ENCODE data around the gene SGO2. TPM values are rescaled to one million over a fixed set of nuclear protein-coding genes. Genes with fewer than 3 reads are reported as not detected.

SGO2 gene
- total RNA-seq, 1 donor from 2014 or later: 4.9 TPM

GRCh38 chr2:200590090-200590489 is 64.1 kb downstream of the SGO2 start:
- H3K27me3 Mint-ChIP-seq (ENCODE audit: low read depth, unreplicated experiment): peaks cover 15% of the 10 kb centered on the region
- no peaks in the 10 kb centered on the region for H3K36me3 Mint-ChIP-seq (ENCODE audit: low read depth, unreplicated experiment)
- H3K27me3 ChIP-seq (ENCODE audit: insufficient read depth, low read length): no peaks in the 10 kb centered on the region
- peaks cover 1% of the 10 kb centered on the region for H3K4me1 Mint-ChIP-seq (ENCODE audit: low read depth, unreplicated experiment)
- no peak overlapping the region for H3K27ac ChIP-seq (ENCODE audit: low read depth, low read length)
- H2AFZ ChIP-seq (ENCODE audit: low read depth, low read length): no peak overlapping the region
- no peak overlapping the region for H3K4me2 ChIP-seq (ENCODE audit: low read length)
- no peak overlapping the region for H3K4me3 Mint-ChIP-seq (ENCODE audit: unreplicated experiment)
- no peaks in the 10 kb centered on the region for H3K36me3 ChIP-seq (ENCODE audit: insufficient read depth, low read length)
- H3K4me1 ChIP-seq (ENCODE audit: insufficient read depth, low read length): peaks cover 10% of the 10 kb centered on the region
- TF ChIP-seq CTCF (IDR thresholded peaks at IDR 0.05; ENCODE audit: insufficient read depth, low read depth, low read length): no peak
- TF ChIP-seq EZH2 (IDR thresholded peaks at IDR 0.05; ENCODE audit: insufficient read depth, low read length): no peak
- no peaks in the 10 kb centered on the region for H3K9me3 ChIP-seq (ENCODE audit: insufficient read depth, low read depth, low read length)
- no peaks in the 10 kb centered on the region for H4K20me1 ChIP-seq (ENCODE audit: insufficient read depth, low read length)
- DNase-seq (ENCODE audit: low read depth): no peak
- H3K27ac Mint-ChIP-seq (ENCODE audit: unreplicated experiment): no peak overlapping the region
- FAIRE-seq: no peak
- H3K9ac ChIP-seq (ENCODE audit: low read length): no peak overlapping the region
- no peaks in the 10 kb centered on the region for H3K9me3 Mint-ChIP-seq (ENCODE audit: unreplicated experiment)
- H3K4me3 ChIP-seq (ENCODE audit: insufficient read depth, low read depth, low read length): no peak overlapping the region
- H3K79me2 ChIP-seq (ENCODE audit: insufficient read depth, low read length): no peaks in the 10 kb centered on the region

- no peaks in the 10 kb centered on the region for H3K4me1 Mint-ChIP-seq (ENCODE audit: low read depth, unreplicated experiment)
- Histone ChIP-seq H3K4me3 (ENCODE audit: insufficient read depth, low read depth, low read length) (no peak overlapping the region), H3K79me2 (ENCODE audit: insufficient read depth, low read length) (no peaks in the 10 kb centered on the region), H3K36me3 (ENCODE audit: insufficient read depth, low read length) (no peaks in the 10 kb centered on the region), H3K4me2 (ENCODE audit: low read length) (no peak overlapping the region), H3K9me3 (ENCODE audit: insufficient read depth, low read depth, low read length) (no peaks in the 10 kb centered on the region), H3K9ac (ENCODE audit: low read length) (no peak overlapping the region), H2AFZ (ENCODE audit: low read depth, low read length) (no peak overlapping the region), H4K20me1 (ENCODE audit: insufficient read depth, low read length) (no peaks in the 10 kb centered on the region), H3K27me3 (ENCODE audit: insufficient read depth, low read length) (no peaks in the 10 kb centered on the region), H3K27ac (ENCODE audit: low read depth, low read length) (no peak overlapping the region), H3K4me1 (ENCODE audit: insufficient read depth, low read length) (peaks cover under 1% of the 10 kb centered on the region)
- H3K36me3 Mint-ChIP-seq (ENCODE audit: low read depth, unreplicated experiment): no peaks in the 10 kb centered on the region
- no peak for DNase-seq (ENCODE audit: low read depth)
- FAIRE-seq: no peak
- H3K27me3 Mint-ChIP-seq (ENCODE audit: low read depth, unreplicated experiment): peaks cover 13% of the 10 kb centered on the region
- no peak overlapping the region for H3K27ac Mint-ChIP-seq (ENCODE audit: unreplicated experiment)
- no peak overlapping the region for H3K4me3 Mint-ChIP-seq (ENCODE audit: unreplicated experiment)
- TF ChIP-seq EZH2 (IDR thresholded peaks at IDR 0.05; ENCODE audit: insufficient read depth, low read length): no peak
- no peak for TF ChIP-seq CTCF (IDR thresholded peaks at IDR 0.05; ENCODE audit: insufficient read depth, low read depth, low read length)
- H3K9me3 Mint-ChIP-seq (ENCODE audit: unreplicated experiment): no peaks in the 10 kb centered on the region
These were observed 65.3 kb downstream of the SGO2 start for GRCh38 chr2:200591308-200591707.

GRCh38 chr2:200592406-200593075 is 66.5 kb downstream of the SGO2 start:
- no peaks in the 10 kb centered on the region for H3K36me3 ChIP-seq (ENCODE audit: insufficient read depth, low read length)
- Mint-ChIP-seq H3K27me3 (ENCODE audit: low read depth, unreplicated experiment) (peaks cover 12% of the 10 kb centered on the region), H3K36me3 (ENCODE audit: low read depth, unreplicated experiment) (no peaks in the 10 kb centered on the region), H3K27ac (ENCODE audit: unreplicated experiment) (no peak overlapping the region), H3K4me1 (ENCODE audit: low read depth, unreplicated experiment) (no peaks in the 10 kb centered on the region), H3K4me3 (ENCODE audit: unreplicated experiment) (no peak overlapping the region), H3K9me3 (ENCODE audit: unreplicated experiment) (no peaks in the 10 kb centered on the region)
- H3K27me3 ChIP-seq (ENCODE audit: insufficient read depth, low read length): no peaks in the 10 kb centered on the region
- H3K4me2 ChIP-seq (ENCODE audit: low read length): no peak overlapping the region
- TF ChIP-seq CTCF (IDR thresholded peaks at IDR 0.05; ENCODE audit: insufficient read depth, low read depth, low read length) (no peak), EZH2 (IDR thresholded peaks at IDR 0.05; ENCODE audit: insufficient read depth, low read length) (no peak)
- no peak overlapping the region for H3K4me3 ChIP-seq (ENCODE audit: insufficient read depth, low read depth, low read length)
- H3K79me2 ChIP-seq (ENCODE audit: insufficient read depth, low read length): no peaks in the 10 kb centered on the region
- no peak overlapping the region for H2AFZ ChIP-seq (ENCODE audit: low read depth, low read length)
- DNase-seq (ENCODE audit: low read depth) (no peak), FAIRE-seq (peak; percentile 75)
- H3K27ac ChIP-seq (ENCODE audit: low read depth, low read length): no peak overlapping the region
- no peaks in the 10 kb centered on the region for H3K4me1 ChIP-seq (ENCODE audit: insufficient read depth, low read length)
- no peaks in the 10 kb centered on the region for H4K20me1 ChIP-seq (ENCODE audit: insufficient read depth, low read length)
- no peak overlapping the region for H3K9ac ChIP-seq (ENCODE audit: low read length)
- H3K9me3 ChIP-seq (ENCODE audit: insufficient read depth, low read depth, low read length): no peaks in the 10 kb centered on the region
